Stimulated activated CD8-positive, alpha-beta memory T cell treated with anti-CD3 and anti-CD28 coated beads, Interleukin-7, amount 100 ng/mL, for 1 hour (primary cell): ENCODE data around the gene PERM1.

ENCODE experiments used
- DNase-seq, 2 donors: peaks; one replicate each; pipeline ENCODE4 v3.0.0-alpha.2; 2020; ENCODE audit warnings: low read depth in 2 of 2

PERM1 gene

GRCh38 chr1:934991-935750 is 46.7 kb downstream of the PERM1 start:
- no peak for DNase-seq

- no peak for DNase-seq
Measured at GRCh38 chr1:933603-933940, 48.3 kb downstream of the PERM1 start.

- DNase-seq = no peak
Measured at GRCh38 chr1:932776-933602, 48.9 kb downstream of the PERM1 start.

- no peak for DNase-seq
Measured at GRCh38 chr1:932173-932510, 49.8 kb downstream of the PERM1 start.

- no peak for DNase-seq
Measured at GRCh38 chr1:931380-932172, 50.3 kb downstream of the PERM1 start.

- no peak for DNase-seq
Measured at GRCh38 chr1:930633-931138, 51.2 kb downstream of the PERM1 start.

GRCh38 chr1:929712-930632 is 51.9 kb downstream of the PERM1 start:
- DNase-seq = no peak

GRCh38 chr1:928825-929661 is 52.9 kb downstream of the PERM1 start:
- no peak for DNase-seq

- no peak for DNase-seq
Measured at GRCh38 chr1:927748-928147, 54.1 kb downstream of the PERM1 start.

- no peak for DNase-seq
Measured at GRCh38 chr1:927234-927633, 54.7 kb downstream of the PERM1 start.

GRCh38 chr1:925561-926421 is 56.1 kb downstream of the PERM1 start:
- DNase-seq = no peak
